ENCODE measurements around the gene ABHD2.

DNA sequence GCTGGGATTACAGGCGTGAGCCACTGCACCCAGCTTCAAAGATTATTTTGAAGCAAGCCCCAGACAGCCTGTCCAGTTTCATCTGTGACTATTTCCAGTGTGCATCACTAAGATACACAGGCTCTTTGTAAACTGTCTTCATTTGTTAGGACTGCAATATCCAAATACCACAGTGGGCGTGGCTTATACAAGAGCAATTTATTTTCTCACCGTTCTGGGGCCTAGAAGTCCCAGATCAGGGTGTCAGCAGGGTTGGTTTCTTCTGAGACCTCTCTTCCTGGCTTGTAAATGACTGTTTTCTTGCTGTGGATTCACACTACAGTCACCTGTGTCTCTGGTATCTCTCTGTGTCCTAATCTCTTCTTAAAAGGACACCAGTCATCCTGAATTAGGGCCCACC, 73.4 kb downstream of the ABHD2 start:
- TF ChIP-seq, protein P1, sequence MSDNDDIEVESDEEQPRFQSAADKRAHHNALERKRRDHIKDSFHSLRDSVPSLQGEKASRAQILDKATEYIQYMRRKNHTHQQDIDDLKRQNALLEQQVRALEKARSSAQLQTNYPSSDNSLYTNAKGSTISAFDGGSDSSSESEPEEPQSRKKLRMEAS (IDR thresholded peaks at IDR 0.05; ENCODE audit: low read depth, low read length), result no peak
- TF ChIP-seq, protein P2, sequence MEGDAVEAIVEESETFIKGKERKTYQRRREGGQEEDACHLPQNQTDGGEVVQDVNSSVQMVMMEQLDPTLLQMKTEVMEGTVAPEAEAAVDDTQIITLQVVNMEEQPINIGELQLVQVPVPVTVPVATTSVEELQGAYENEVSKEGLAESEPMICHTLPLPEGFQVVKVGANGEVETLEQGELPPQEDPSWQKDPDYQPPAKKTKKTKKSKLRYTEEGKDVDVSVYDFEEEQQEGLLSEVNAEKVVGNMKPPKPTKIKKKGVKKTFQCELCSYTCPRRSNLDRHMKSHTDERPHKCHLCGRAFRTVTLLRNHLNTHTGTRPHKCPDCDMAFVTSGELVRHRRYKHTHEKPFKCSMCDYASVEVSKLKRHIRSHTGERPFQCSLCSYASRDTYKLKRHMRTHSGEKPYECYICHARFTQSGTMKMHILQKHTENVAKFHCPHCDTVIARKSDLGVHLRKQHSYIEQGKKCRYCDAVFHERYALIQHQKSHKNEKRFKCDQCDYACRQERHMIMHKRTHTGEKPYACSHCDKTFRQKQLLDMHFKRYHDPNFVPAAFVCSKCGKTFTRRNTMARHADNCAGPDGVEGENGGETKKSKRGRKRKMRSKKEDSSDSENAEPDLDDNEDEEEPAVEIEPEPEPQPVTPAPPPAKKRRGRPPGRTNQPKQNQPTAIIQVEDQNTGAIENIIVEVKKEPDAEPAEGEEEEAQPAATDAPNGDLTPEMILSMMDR (IDR thresholded peaks at IDR 0.05; ENCODE audit: low read depth, low read length), result no peak
- TF ChIP-seq MYC (IDR thresholded peaks at IDR 0.05; ENCODE audit: low read depth, low read length), result no peak
